Adipocyte (in vitro differentiated cells): ENCODE results near the gene CHST7.
"Not testable (repeated sequence)": the region's sequence is repeated elsewhere in the genome, so short reads cannot be mapped to it uniquely, and the experiment has no call there.

Source experiments
- DNase-seq: peaks from one replicate; pipeline ENCODE4 v3.0.0-alpha.2; 2015; ENCODE audit warnings: low read depth
- H3K27me3 ChIP-seq: replicated peaks from 2 replicates; pipeline ENCODE4 v1.7.0; 2013; ENCODE audit warnings: mild to moderate bottlenecking, low read length, moderate library complexity; ENCODE audit not compliant: control insufficient read depth, insufficient read depth
- H3K36me3 ChIP-seq: 2 replicates; pipeline ENCODE4 v1.7.0; 2013; ENCODE audit warnings: low read length, mild to moderate bottlenecking, moderate library complexity; ENCODE audit not compliant: control insufficient read depth, insufficient read depth, severe bottlenecking
- H3K4me1 ChIP-seq: 2 replicates; pipeline ENCODE4 v1.7.0; 2013; ENCODE audit warnings: mild to moderate bottlenecking, low read length, moderate library complexity; ENCODE audit not compliant: control insufficient read depth, insufficient read depth
- H3K4me3 ChIP-seq: 2 replicates; pipeline ENCODE4 v1.7.0; 2013; ENCODE audit warnings: mild to moderate bottlenecking, low read length, moderate library complexity
- H3K9ac ChIP-seq: 2 replicates; pipeline ENCODE4 v1.7.0; 2013; ENCODE audit warnings: mild to moderate bottlenecking, low read length, moderate library complexity
- H3K9me3 ChIP-seq: 2 replicates; pipeline ENCODE4 v1.7.0; 2013; ENCODE audit warnings: mild to moderate bottlenecking, low read length, moderate library complexity; ENCODE audit not compliant: control insufficient read depth

CHST7 gene, protein sequence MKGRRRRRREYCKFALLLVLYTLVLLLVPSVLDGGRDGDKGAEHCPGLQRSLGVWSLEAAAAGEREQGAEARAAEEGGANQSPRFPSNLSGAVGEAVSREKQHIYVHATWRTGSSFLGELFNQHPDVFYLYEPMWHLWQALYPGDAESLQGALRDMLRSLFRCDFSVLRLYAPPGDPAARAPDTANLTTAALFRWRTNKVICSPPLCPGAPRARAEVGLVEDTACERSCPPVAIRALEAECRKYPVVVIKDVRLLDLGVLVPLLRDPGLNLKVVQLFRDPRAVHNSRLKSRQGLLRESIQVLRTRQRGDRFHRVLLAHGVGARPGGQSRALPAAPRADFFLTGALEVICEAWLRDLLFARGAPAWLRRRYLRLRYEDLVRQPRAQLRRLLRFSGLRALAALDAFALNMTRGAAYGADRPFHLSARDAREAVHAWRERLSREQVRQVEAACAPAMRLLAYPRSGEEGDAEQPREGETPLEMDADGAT

DNA sequence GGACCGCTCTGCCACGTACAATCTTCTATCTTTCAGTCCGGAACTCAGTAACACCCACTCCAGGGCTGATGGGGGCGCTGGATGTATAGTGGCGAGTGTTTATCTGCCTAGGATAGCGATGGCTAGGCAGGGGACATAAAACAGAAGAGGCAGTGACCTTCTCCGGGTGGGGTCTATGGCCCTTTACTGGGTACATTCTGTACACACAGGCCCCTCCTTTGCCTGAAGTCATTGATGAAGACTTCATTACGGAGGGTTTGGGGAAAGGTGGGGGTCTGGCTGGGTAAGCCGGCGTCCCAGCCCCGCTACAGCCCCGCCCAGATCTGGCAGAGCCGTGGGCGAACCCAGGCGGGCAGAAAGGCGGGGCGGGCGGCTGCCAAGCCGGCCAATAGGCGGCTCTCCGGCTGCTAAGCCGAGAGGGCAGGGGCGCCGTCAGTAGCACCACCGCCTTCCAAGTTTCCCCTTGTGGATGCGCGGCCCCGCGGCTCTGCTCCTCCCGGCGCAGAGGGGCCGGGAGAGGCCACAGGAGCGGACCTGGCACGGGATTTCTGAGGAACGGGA, at the start of gene CHST7:
TSS of gene CHST7 (plus strand) at position 435 of the 561 bp plus-strand sequence. CDS start 167 bp downstream, outside the sequence.
- Histone ChIP-seq H3K4me3 (peak within 1 kb of the TSS; percentile 68), H3K36me3 (no peaks in the 10 kb centered on the region), H3K4me1 (peaks cover 14% of the 10 kb centered on the region), H3K27me3 (peaks cover 4% of the 10 kb centered on the region), H3K9me3 (no peaks in the 10 kb centered on the region), H3K9ac (peak within 1 kb of the TSS; percentile 63)
- DNase-seq: peak; percentile 85

DNA sequence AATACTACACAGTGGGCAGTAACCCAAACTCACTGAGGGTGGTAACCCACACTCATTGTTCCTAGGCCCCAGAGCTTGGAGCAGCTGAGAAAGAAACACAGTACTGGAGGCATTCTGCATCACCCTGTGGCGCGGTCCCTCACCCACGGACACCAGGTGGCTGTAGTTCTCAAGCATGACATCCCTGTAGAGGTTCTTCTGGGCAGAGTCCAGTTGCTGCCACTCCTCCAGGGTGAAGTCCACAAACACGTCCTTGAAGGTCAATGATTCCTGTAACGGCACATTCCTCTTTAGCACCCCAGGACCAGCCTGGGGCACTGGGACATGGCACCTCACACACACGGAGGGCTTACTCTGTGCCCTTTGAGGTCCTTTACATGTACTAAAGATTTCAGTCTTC, 44.9 kb upstream of the CHST7 start:
- not testable (repeated sequence) for H3K9ac ChIP-seq, H3K27me3 ChIP-seq, DNase-seq

DNA sequence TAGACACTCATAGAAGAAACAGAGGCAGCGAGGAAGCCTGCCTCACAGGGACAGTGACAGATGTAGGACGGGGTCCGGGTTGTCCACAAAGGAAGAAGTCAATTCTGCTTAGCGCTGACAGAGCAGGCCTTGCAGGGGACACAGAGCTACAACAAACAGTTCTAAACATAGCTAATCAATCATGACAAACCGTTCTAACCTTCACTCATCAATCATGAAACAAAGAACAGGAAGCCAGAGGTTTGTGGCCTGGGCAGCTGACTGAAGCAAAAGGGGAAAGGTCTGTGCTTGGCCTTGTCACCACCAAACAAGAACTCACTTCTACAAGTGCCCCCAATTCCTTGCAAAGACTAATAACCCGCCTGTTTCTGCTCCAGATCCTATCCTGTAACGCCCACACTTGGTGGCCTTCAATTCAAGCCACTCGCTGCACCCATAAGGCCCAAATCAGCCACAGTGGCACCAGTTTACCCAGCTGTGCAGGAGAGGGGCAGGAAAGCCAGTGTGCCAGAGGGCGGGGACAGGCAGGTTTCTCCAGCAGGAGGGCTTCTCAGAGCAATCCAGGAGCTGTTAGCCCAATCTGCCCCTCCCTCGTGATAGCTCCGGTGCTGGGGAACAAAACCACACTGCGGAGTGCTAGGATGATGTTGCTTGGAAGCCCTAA, 43.7 kb upstream of the CHST7 start:
- not testable (repeated sequence) for H3K4me3 ChIP-seq, H3K36me3 ChIP-seq, H3K9me3 ChIP-seq, H3K4me1 ChIP-seq, DNase-seq, H3K9ac ChIP-seq, H3K27me3 ChIP-seq

More for the DNA sequence above, 44.9 kb upstream of the CHST7 start:
- H3K36me3 ChIP-seq, H3K4me3 ChIP-seq, H3K9me3 ChIP-seq, H3K4me1 ChIP-seq: not testable (repeated sequence)

DNA sequence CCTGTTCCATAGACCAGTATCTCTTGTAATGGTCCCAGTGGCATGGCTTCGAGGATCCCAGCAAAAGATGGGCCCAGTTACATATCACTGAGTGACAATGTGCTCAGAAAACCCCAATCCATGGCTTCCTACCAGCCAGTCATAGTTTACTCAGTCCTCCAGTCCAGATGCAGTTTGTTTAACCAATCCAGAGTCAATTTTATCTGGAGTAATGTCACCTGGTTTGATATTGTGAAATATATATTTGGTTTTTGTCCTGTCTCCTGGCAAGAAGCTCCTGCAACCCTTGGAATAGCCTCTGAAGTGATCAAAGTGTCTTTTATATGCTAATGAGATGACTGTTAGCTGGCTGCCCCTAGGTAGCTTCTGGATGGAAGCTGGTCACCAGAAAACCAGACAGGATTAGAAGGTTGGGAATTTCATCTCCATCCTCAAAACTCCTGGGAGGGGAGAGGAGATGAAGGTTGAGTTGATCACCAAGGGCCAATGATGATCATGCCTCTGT, 43.1 kb upstream of the CHST7 start:
- not testable (repeated sequence) for H3K4me1 ChIP-seq, H3K9me3 ChIP-seq, H3K4me3 ChIP-seq, H3K27me3 ChIP-seq, DNase-seq, H3K36me3 ChIP-seq, H3K9ac ChIP-seq

DNA sequence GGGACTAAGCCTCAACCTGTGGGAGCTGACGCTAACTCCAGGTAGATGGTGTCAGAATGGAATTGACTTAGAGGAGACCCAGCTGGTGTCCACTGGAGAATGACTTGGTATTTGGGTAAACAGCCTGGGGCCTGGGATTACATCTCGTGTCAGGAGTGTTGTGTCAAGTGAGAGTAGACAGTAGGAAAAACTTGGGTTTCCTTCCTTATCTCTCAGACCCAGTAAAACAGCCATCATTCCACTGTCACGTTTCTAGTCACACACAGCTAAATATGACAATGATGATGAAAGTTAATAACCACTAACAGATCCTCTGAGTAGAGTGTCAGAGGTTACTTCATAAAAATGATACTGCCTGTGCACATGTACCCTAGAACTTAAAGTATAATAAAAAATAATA, 42.1 kb upstream of the CHST7 start:
- no peaks in the 10 kb centered on the region for H3K36me3 ChIP-seq
- H3K4me3 ChIP-seq: no peak overlapping the region
- DNase-seq: no peak

DNA sequence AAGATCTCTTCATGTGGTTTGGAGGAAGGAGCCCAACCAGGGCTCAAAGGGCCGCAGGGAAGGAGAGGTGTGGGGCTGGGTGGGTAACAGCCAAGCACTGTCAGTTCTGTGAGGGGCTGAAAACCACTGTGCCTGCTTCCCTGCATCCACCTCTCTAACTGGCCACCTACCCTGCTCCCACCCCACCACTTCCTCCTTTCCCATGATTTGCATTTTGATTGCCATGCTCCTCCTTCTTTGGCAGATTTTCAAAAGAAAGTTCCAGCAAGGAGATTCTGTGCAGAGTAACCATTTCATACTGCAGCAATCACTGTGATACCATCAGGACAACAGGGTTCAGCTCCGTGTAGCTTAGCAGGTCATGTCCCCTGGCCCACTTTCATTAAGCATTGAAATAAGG, 30.1 kb upstream of the CHST7 start:
- Histone ChIP-seq H3K4me1 (peaks cover 8% of the 10 kb centered on the region), H3K36me3 (no peaks in the 10 kb centered on the region), H3K27me3 (peaks cover 4% of the 10 kb centered on the region), H3K9me3 (no peaks in the 10 kb centered on the region), H3K9ac (no peak overlapping the region), H3K4me3 (no peak overlapping the region)
- no peak for DNase-seq

More for the DNA sequence above, 42.1 kb upstream of the CHST7 start:
- H3K4me1 ChIP-seq: no peaks in the 10 kb centered on the region
- H3K9me3 ChIP-seq: no peaks in the 10 kb centered on the region
- H3K9ac ChIP-seq: no peak overlapping the region
- peaks cover 2% of the 10 kb centered on the region for H3K27me3 ChIP-seq

DNA sequence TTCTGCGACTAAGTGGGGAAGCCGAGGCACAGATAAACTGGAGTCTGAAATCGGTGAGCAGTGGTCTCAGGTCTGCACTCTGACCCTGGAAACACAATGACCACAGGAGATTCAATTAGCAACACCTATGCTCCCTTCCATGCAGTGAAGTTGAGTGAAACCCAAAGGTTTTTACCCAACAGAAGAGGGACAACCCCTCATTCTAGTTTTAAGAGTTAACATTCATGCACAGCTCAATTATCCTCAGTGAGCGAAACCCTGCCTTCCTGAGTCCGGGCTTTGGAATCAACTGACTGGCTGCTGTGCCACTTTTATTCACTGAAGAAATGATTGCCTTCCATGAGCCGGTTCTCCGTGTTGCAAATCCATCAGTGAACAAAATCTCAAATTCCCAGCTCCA, 29.0 kb upstream of the CHST7 start:
- not testable (repeated sequence) for H3K27me3 ChIP-seq, H3K9me3 ChIP-seq, DNase-seq, H3K36me3 ChIP-seq, H3K4me1 ChIP-seq
- Histone ChIP-seq H3K4me3 (peak overlapping the region; percentile 86), H3K9ac (peak overlapping the region; percentile 93)

DNA sequence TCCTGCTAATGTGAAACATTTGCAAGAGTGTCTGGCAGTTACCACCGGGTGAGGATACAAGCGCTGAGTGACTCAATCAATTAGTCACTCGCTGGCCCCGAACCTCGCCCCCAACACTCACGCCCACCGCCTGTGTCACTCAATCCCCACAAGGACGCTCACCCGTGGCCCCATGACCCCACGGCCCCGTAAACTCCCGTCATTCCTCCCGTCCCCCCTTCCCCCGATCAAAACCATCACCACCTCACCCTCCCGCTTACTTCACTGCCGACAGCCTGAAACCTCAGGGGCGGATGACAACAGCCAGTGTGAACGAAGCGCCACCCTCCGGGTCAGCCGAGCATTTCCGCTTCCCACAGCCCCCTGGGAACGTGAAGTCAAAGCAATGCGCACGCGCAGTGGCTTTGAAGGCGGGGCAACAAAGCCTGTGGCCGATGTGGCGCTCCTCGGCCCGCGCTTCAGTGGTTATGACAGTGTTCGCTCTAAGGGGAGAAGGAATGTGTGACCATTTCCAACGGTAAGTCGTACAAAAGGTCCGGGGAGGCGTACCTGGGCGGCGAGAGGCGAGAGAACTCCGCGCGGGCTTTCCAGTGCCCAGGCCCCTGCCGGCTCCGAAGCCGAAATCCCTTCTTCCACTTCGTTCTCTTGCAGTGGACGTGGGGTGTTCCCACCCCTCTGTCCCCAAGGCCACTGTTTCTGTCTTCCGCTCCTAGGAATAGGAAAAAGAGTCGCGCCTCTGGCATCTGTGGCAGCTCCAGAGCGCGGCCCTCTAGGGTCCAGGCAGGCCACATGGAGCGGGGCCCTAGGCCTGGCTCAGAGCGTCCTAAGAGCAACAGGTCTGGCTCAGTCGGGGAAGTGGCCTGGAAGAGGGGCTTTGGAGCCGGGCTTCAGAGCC, 28.2 kb upstream of the CHST7 start, which contains the start of gene ZNF674:
TSS of gene ZNF674 (minus strand) at position 311 of the 895 bp plus-strand sequence. CDS start 3,334 bp downstream, outside the sequence.
- no peaks in the 10 kb centered on the region for H3K36me3 ChIP-seq
- peak within 1 kb of the TSS; percentile 93 for H3K9ac ChIP-seq
- H3K4me1 ChIP-seq: peaks cover 8% of the 10 kb centered on the region
- no peaks in the 10 kb centered on the region for H3K9me3 ChIP-seq
- peaks cover 4% of the 10 kb centered on the region for H3K27me3 ChIP-seq
- H3K4me3 ChIP-seq: peak within 1 kb of the TSS; percentile 86
- DNase-seq: peak; percentile 95

DNA sequence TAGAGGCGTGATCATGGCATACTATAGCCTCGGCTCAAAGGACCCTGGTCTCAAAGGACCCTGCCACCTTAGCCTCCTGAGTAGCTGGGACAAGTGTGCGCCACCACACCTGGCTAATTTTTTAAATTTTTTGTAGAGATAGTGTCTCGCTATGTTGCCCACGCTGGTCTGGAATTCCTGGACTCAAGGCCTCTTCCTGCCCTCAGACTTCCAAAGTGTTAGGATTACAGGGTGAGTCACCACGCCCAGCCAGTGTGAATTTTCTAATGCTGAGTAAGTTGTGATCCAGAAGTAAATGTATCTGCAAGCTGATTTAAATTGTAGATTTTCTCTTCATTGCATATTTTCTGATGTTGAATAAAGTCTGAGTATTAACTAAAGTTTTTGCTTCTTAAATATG, 25.7 kb upstream of the CHST7 start:
- Histone ChIP-seq H3K4me1 (peaks cover 8% of the 10 kb centered on the region), H3K9me3 (no peaks in the 10 kb centered on the region), H3K4me3 (no peak overlapping the region), H3K9ac (no peak overlapping the region), H3K36me3 (no peaks in the 10 kb centered on the region), H3K27me3 (peaks cover 4% of the 10 kb centered on the region)
- peak; percentile 63 for DNase-seq

DNA sequence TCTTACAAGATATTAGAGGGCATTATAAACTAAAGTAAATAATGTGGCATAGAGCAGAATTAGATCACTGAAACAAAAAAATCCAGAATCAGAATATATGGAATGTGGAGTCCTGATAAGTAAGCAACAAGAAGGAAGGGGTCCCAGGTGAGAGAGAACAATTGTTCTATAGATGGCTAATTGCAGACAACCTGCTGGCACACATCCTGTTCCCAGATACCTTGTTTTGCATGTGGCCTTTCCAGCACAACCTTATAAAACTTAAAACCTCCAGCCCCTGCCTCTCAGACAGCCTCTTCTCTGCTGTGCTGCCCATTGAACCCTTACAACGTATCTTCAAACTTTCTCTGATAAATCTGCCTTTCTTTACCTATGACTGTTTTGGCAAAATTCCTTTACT, 23.7 kb upstream of the CHST7 start:
- Histone ChIP-seq H3K4me3 (no peak overlapping the region), H3K27me3 (no peaks in the 10 kb centered on the region), H3K4me1 (peaks cover 8% of the 10 kb centered on the region), H3K9ac (no peak overlapping the region), H3K9me3 (no peaks in the 10 kb centered on the region), H3K36me3 (no peaks in the 10 kb centered on the region)
- no peak for DNase-seq
